ENCODE results near the gene AATK. TPM values are rescaled to one million over a fixed set of nuclear protein-coding genes. Genes with fewer than 3 reads are reported as not detected.

Gene AATK
- polyA plus RNA-seq, 1 donor (not counting 4 experiments of a cell fraction or from before 2014, with no cell fraction given) = 0.16 TPM

GRCh38 chr17:81163703-81164370, 2.2 kb downstream of the AATK start:
- H3K27ac ChIP-seq (ENCODE audit: control insufficient read depth, insufficient read depth, low read length) = no peak overlapping the region
- H3K36me3 ChIP-seq (ENCODE audit: control insufficient read depth in 2 of 2, extremely low read depth in 1 of 2, insufficient read depth in 2 of 2, low read length in 2 of 2) = no peaks in the 10 kb centered on the region
- DNase-seq (ENCODE audit: low read depth, low spot score) = no peak
- dilution Hi-C loops (cut with MboI; ENCODE audit: extremely low pct_ligation_motif_present, low sequenced_read_pairs) = no loop called here
- H3K27me3 ChIP-seq (ENCODE audit: control insufficient read depth, extremely low read depth, insufficient read depth, low read length) = peaks cover 42% of the 10 kb centered on the region
- H3K4me2 ChIP-seq (ENCODE audit: control insufficient read depth, extremely low read depth, insufficient read depth, low read depth, low read length) = no peak overlapping the region
- H4K20me1 ChIP-seq (ENCODE audit: control insufficient read depth, extremely low read depth, insufficient read depth, low read length) = peaks cover 2% of the 10 kb centered on the region
- H3K9ac ChIP-seq (ENCODE audit: control insufficient read depth, extremely low read depth, insufficient read depth, low read length) = no peak overlapping the region
- no peak for FAIRE-seq
- H3K4me1 ChIP-seq (ENCODE audit: control insufficient read depth, extremely low read depth, insufficient read depth, low read length) = no peaks in the 10 kb centered on the region
- H3K4me3 ChIP-seq (ENCODE audit: control insufficient read depth in 2 of 3, extremely low read depth in 1 of 3, insufficient read depth in 2 of 3, low read depth in 1 of 3, low read length in 3 of 3) = no peak overlapping the region
- no peaks in the 10 kb centered on the region for H3K79me2 ChIP-seq (ENCODE audit: control insufficient read depth, insufficient read depth, low read length)
- no peaks in the 10 kb centered on the region for H3K9me3 ChIP-seq (ENCODE audit: control insufficient read depth, low read depth, low read length)
- H2AFZ ChIP-seq (ENCODE audit: control insufficient read depth, low read length) = no peak overlapping the region
- no peaks in the 10 kb centered on the region for H3K9me1 ChIP-seq (ENCODE audit: control insufficient read depth, extremely low read depth, insufficient read depth, low read length)
- TF ChIP-seq CTCF (optimal IDR thresholded peaks at IDR 0.05 in 1 of 3, IDR thresholded peaks at IDR 0.05 in 1 of 3, conservative IDR thresholded peaks at IDR 0.05 in 1 of 3; ENCODE audit: extremely low read depth in 1 of 3, insufficient read depth in 2 of 3, low read length in 3 of 3) = no peak
- no peak for TF ChIP-seq EZH2 (IDR thresholded peaks at IDR 0.05; ENCODE audit: low read length)

GRCh38 chr17:81163051-81163695, 2.8 kb downstream of the AATK start:
- DNase-seq (ENCODE audit: low read depth, low spot score) (no peak), FAIRE-seq (no peak)
- Histone ChIP-seq H3K36me3 (ENCODE audit: control insufficient read depth in 2 of 2, extremely low read depth in 1 of 2, insufficient read depth in 2 of 2, low read length in 2 of 2) (no peaks in the 10 kb centered on the region), H3K9me1 (ENCODE audit: control insufficient read depth, extremely low read depth, insufficient read depth, low read length) (no peaks in the 10 kb centered on the region), H4K20me1 (ENCODE audit: control insufficient read depth, extremely low read depth, insufficient read depth, low read length) (peaks cover 2% of the 10 kb centered on the region), H3K9me3 (ENCODE audit: control insufficient read depth, low read depth, low read length) (no peaks in the 10 kb centered on the region), H3K79me2 (ENCODE audit: control insufficient read depth, insufficient read depth, low read length) (no peaks in the 10 kb centered on the region), H3K27ac (ENCODE audit: control insufficient read depth, insufficient read depth, low read length) (no peak overlapping the region), H3K27me3 (ENCODE audit: control insufficient read depth, extremely low read depth, insufficient read depth, low read length) (peaks cover 43% of the 10 kb centered on the region), H3K9ac (ENCODE audit: control insufficient read depth, extremely low read depth, insufficient read depth, low read length) (no peak overlapping the region), H3K4me2 (ENCODE audit: control insufficient read depth, extremely low read depth, insufficient read depth, low read depth, low read length) (no peak overlapping the region), H2AFZ (ENCODE audit: control insufficient read depth, low read length) (no peak overlapping the region), H3K4me1 (ENCODE audit: control insufficient read depth, extremely low read depth, insufficient read depth, low read length) (no peaks in the 10 kb centered on the region), H3K4me3 (ENCODE audit: control insufficient read depth in 2 of 3, extremely low read depth in 1 of 3, insufficient read depth in 2 of 3, low read depth in 1 of 3, low read length in 3 of 3) (no peak overlapping the region)
- TF ChIP-seq EZH2 (IDR thresholded peaks at IDR 0.05; ENCODE audit: low read length) = no peak
- TF ChIP-seq CTCF (optimal IDR thresholded peaks at IDR 0.05 in 1 of 3, IDR thresholded peaks at IDR 0.05 in 1 of 3, conservative IDR thresholded peaks at IDR 0.05 in 1 of 3; ENCODE audit: extremely low read depth in 1 of 3, insufficient read depth in 2 of 3, low read length in 3 of 3) = no peak
- dilution Hi-C loops (cut with MboI; ENCODE audit: extremely low pct_ligation_motif_present, low sequenced_read_pairs) = no loop called here

All from keratinocyte (primary cell).